Activated T-helper 1 cell treated with Interleukin-2 at 50 U/mL for 16 hours (primary cell): ENCODE measurements around the gene MCC.

Experiments used
- DNase-seq: peaks from one replicate; pipeline ENCODE4 v3.0.0-alpha.2; 2020; ENCODE audit warnings: low read depth

MCC gene

DNA sequence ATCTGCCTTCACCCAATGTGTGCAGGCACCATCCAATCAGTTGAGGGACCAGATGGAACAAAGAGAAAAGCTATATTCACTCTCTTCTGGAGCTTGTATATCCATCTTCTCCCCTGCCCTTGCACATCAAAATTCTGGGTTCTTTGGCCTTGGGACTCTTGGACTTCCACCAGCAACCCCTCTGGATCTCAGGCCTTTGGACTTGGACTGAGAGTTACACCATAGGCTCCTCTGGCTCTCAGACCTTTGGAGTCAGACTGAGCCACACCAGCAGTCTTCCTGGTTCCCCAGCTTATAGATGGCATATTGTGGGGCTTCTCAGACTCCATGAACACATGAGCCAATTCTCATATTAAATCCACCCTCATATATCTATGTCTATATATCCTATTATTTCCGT, 126.6 kb downstream of the MCC start:
- DNase-seq, result no peak

- DNase-seq, result no peak
These were observed 128.8 kb downstream of the MCC start for GRCh38 chr5:113359419-113359818.

DNA sequence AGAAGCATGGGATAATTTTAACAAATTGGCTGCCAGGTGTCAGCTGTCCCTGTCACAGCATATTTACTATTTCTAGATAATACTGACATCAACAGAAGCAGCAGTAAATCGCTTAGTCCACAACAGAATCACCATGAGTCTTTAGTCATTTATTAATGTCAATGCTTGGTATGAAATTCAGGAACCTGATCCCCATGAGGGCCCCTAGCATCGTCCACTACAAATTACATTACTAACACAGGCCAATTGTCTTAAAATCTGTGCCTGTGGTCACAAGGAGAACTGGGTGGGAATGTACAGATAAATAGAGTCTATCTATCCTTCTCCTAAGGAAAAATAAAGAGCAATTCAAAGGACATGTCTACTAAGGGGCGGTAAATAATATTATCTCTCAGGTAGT, 129.6 kb downstream of the MCC start:
- DNase-seq, result no peak

DNA sequence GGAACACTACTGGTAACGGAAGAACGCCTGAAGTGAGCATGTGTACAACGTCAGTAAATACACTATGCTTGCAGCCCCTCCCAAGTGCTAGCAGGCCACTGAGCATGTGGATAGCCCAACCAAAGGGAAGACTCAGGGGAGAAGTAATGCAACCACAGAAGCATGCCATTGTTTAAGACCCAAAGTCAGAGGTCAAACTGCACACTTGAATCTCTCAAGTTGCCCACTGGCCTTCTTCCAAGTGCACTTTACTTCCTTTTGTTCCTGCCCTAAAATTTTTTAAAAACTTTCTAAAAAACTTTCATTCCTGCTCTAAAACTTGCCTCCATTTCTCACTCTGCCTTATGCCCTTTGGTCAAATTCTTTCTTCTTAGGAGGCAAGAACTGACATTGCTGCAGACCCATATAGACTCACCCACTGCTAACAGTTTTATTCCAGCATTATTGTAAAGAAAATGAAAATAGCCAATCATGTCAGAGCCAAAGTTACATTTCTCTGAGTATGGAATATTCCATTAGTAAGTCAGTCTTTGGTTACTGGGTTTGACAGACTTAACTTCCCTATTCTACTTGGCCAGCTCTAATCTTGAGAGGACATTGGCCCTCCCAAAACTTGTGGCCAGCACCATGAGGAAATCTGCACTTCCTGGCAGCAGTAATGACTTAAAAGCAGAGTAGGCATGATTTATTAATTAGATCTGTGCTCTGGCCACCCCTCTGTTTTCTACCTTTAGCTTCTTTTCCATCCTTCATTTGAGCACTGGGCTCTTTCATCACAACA, 130.4 kb downstream of the MCC start:
- DNase-seq, result no peak

GRCh38 chr5:113356487-113356886, 131.8 kb downstream of the MCC start:
- DNase-seq, result no peak

DNA sequence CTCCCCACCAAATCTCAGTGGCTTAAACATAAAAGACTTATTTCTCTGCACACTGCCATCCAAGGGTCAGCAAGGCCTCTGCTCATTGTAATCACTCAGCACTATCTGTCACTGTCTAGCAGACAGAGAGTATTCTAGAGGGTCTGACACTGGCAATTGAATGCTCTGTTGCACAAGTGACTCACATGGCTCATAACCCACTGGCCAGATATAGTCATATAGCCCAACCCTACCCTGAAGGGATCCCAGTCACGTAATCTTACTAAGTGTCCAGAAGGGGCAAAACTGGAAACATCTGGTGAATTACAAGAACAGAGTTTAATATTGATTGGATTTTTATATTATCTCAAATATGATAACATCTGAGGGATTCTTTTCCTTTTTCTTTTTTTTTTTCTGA, 134.2 kb downstream of the MCC start:
- DNase-seq, result no peak

DNA sequence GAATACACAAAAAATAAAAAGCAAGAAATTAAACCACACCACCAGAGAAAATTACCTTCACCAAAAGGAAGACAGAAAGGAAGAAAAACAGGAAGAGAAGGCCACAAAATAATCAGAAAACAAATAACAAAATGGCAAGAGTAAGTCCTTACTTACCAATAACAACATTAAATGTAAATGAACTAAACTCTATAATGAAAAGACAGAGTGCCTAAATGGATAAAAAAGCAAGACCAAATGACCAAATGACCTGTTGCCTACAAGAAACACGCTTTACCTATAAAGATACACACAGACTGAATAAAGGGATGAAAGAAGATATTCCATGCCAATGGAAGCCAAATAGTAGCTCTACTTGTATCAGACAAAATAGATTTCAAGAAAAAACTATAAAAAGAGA, 140.7 kb downstream of the MCC start:
- no peak for DNase-seq

DNA sequence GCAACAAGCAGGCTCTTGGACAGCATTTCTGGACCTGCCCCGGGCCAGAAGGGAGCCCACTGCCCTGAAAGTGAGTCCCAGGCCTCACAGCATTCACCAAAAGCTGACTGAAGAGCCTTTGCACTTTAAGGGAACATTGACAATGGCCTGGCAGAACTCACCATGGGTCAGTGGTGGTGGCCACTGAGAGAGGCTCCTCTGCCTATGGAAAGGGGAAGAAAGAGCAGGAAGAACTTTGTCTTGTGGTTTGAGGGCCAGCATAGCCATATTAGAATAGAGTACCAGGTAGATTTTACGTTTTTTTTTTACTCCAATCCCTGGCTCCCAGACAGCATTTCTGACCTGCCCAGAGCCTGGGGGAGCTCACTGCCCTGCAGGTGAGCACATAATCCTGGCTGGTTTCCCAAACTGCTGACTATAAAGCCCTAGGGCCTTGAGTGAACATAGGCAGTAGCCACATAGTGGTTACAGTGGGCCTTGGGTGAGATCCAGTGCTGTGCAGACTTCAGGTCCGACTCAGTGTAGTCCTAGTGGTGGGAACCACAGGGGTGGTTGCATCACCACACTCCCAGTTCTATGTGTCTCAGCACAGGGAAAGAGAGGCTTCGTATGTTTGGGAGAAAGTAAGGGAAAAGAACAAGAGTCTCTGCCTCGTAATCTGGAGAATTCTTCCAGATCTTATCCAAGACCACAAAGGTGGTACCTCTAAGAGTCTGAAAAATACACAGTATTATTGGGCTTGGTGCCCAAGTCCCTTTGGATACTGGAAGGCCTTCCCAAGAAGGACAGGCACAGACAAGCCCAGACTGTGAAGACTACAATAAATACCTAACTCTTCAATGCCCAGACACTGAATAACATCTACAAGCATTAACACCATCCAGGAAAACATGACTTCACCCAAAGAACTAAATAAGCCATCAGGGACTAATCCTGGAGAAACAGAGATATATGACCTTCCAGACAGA, 143.0 kb downstream of the MCC start:
- no peak for DNase-seq

DNA sequence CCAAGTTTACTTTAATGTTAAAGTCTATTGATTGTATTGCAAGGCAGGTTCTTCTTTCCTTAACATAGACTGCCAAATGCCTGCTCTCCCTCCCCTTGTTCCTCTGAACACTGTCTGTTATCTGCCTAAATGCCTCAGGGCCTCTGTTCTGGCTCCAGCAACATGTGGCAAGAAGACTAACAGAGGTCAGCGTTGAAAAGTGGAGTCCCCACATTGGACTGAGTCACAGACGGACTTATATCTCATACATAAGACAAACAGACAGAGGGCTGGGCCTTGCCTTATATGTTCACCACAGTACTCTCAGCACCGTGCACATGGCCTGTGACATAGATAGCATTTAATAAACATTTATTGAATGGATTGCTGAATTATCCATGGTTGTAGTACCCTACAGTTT, 144.9 kb downstream of the MCC start:
- DNase-seq, result no peak

DNA sequence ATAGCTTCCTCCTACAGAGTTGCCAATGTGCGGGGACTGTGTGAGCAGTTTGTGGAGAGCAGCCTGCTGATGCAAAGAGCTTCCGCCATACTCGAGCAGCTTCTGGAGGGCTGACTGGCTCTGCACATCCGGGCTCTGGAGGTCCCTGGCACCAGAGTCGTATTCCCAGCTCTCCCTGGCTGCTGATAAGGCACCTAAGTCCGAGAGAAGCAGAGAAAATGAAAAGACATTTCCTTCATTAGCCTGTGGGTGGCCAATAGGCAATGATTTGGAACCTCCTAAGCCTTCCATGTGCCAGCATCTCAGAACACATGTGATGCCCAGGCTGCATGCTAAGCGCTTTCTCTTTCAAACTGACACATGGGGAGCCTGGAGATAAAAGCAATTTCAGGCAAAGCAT, 147.7 kb downstream of the MCC start:
- no peak for DNase-seq

DNA sequence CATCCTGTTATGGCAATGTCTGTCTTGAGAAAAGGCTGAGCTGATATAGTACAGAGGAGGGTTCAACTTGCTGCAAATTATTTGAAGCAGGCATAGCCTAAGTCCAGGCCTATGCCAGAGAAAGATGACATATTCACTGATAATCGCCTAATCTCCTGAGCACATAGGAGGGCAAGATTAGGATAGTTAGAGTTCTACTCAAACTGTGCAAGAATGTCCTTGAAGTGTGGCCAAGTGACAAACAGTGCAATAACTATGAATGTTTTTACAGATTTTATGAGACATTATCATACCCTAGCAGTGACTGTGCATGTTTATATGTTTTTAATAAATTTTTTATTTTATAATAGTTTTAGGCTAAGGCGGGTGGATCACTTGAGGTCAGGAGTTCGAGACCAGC, 149.6 kb downstream of the MCC start:
- DNase-seq, result no peak

DNA sequence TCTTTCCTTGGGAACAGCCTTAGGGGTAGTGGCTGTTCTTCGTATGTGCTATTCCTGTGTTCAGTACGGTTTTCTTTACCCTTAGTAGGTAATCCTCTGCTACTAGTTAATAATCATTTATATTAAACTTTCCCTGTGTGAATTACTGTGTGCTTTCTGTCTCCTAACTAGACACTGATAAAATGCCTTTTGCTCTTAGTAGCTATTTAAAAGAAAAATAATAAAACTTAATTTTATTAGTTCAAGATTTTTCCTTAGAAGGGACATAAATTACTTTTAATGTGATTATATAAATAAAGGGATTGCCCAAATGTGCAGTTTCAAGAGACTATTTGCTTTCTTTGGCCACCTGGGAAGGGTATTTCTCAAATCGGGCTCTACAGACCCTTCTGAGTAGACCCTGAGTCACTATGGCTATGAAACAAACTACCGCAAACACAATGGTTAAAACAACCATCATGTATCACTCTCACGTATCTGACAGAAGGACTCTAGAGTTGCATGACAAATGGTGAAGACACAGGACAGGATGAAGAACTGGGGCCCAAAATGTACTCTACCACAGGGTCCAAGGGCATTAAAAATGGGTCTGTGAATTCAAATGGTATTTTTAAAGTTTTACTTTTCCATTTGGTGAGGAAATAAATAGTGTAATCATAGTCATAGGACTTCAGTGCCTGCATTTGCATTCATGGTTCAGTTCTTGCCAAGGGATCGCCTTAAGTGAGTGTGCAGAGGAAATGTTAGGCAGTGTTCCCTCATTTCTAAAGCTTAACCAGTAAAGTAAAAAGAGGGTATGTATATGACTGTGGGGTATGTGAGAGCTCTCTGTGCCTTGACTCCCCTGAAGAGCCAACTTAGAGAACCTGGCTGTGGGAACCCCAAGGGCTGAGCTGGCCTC, 150.5 kb downstream of the MCC start:
- DNase-seq, result no peak

DNA sequence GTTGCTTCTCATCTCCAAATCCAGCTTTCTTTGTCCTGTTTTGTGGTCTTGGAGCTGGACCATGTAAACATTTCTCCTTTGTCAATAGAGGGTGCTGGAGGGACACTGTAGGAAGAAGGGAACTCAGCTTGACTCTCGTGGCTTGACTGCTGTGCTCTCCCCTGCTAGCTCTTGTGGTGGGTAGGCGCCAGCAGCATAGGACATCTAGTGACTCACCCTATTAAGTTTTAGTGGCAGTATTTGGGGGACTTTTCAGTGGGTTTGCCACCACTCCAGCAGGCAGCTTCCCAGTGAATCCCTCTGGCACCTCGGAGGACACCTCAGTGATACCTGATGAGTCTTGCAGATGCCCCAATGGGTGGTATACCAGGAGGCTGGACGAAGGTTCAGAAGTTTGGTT, 151.3 kb downstream of the MCC start:
- no peak for DNase-seq

DNA sequence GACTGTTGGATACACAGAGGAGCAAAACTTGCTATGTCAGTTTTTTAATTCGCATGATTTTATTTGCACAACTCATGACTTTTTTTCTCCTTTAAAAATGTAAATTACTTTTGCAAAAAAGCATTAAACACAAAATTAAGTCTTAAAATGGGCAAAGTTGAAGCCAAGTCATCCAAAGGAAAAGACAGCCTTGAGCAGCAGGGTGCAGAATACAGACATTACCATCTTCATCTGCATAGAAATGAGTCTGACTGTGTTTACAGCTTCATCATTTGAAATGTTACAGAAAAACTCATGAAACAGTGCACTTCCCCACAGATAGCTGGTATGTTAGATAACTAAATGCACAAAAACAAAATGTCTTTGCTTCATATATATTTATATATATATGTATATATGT, 154.8 kb downstream of the MCC start:
- DNase-seq, result no peak

GRCh38 chr5:113331209-113331551, 157.1 kb downstream of the MCC start:
- no peak for DNase-seq

DNA sequence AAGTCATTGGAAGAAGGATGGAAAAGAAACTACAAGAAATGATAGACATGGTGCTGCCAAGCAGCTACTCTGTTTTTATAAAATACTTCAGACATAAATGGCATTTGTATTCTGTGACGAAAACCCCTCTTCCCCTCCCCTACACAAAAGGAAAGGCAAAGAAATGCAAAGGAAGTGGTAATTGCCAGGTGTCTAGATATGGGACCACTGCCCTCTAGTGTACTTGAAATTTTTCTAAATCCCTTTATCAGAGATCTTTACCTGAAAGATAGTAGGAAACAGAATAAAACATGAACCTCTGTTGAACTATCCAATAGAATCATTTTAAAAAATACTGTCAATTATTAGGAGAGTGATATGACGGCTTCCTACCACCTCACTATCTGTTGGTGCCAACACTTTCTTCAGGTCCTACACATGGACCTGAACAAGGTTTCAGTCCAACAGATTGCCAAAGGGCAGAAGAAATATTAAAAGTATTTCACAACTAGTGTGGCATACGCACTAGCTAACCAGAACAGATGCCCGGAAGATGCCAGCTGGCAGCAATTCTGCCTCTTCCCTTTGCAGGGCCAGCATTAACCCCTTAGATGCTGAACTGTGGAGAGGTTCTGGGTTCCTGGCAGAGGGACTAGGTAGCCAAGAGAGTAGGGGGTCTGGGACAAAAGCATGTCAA, 157.6 kb downstream of the MCC start:
- no peak for DNase-seq

DNA sequence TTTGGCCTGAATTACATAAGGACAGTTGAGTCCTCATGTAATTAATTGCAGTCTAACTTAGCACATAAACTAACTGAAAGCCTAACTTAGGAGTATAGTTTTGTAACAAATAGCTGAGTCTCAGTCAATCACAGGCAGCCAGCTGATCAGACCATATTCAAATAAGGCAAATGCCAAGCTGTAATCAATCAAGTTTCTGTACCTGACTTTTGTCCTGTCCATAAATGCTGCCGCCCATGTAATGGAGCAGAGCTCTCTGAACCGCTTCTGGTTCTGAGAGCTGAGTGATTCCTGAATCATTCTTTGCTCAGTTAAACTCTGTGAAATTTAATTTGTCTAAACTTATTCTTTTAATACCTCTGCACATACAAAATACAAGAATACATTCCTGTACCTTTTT, 158.3 kb downstream of the MCC start:
- no peak for DNase-seq

- DNase-seq, result no peak
These were observed 163.2 kb downstream of the MCC start for GRCh38 chr5:113325054-113325453.

DNA sequence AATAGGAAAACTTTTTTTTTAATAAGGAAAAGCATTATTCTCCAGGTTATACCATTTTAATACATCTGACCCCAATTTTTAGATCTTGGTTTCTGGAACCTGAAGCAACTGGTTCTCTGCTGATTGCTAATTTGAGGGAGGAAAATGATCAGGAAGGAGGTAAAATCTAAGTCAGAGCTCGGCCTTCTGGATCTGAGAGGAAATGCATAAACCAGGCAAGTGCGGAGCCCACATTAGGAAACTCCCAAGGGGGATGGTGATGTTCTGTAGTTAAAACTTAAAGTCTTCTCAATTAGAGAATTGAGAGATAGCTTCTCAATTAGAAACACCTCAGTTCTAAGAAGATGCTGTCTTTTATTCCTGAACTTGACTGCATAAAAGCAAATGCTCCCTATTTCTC, 167.0 kb downstream of the MCC start:
- no peak for DNase-seq

DNA sequence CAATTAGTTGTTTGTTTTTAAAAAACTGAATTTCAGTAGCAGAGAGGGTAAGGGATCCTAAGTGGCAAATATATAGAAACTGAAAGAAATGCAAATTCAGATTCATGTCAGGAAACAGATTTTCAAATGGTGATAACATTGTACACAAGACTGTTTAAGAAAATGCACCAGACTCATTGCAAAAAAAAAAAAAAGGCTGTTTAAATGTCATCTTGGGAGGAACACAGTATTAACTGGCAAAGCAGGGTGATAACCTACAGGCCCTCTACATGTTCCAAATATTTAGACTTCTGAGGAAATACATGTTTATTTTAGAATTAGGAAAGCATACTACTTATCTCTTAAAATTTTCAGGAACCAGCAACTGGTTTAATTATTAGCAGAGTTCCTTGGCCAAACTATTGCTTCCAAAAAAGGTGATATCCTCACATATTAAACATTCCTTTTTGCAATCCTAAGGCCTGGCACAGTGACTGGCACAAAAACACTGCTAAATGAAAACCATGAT, 167.9 kb downstream of the MCC start:
- no peak for DNase-seq

GRCh38 chr5:113319256-113320053, 168.8 kb downstream of the MCC start:
- DNase-seq, result no peak
